HG03469 (cell line): ENCODE results near the gene SCUBE2.

Source experiments
- ATAC-seq: cut with Tn5 transposase; IDR thresholded peaks from one replicate; pipeline ENCODE4 v1.9.1; 2021; ENCODE audit warnings: mild to moderate bottlenecking, moderate library complexity, moderate number of reproducible peaks; ENCODE audit not compliant: unreplicated experiment

The SCUBE2 gene

GRCh38 chr11:9091044-9091922 is at the start of gene SCUBE2:
Gene SCUBE2, minus strand, starts transcription at chr11:9091599. Its CDS starts 71 bp downstream, at chr11:9091528.
- no peak for ATAC-seq

- ATAC-seq: no peak
Measured at GRCh38 chr11:9141186-9141585, 49.8 kb upstream of the SCUBE2 start.

DNA sequence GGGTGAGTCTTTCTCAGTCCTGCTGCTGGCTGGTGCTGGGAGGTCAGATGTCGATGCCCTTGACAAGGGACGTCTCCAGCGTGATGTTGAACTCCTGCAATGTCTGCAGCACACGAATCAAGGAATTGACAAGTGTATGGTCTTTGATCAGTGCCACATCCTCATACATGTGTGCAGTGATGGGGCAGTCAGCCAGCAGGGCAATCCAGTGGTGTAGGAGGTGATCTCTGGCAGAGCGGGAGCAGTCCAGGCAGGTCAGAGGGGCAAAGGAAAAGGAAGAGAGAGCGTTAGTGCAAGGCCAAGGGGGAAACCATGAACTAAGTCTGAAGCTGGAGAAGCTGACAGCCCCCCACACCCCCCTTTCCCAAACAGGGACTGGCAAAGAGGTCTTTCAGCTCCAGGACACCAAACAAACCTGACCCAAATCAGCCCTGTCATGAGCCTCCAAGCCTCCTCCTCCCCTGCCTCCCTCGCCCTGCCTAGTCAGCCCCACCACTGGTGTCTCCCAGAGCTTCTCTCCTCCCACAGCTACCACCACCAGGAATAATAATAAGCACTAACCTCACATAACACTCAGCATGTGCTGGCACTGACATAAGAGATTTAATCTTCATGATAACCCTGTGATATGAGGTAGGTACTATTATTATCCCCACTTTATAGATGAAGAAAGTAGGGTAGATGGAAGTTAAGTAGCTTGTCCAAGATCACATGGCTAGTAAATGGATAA is 48.4 kb upstream of the SCUBE2 start:
- ATAC-seq: no peak

DNA sequence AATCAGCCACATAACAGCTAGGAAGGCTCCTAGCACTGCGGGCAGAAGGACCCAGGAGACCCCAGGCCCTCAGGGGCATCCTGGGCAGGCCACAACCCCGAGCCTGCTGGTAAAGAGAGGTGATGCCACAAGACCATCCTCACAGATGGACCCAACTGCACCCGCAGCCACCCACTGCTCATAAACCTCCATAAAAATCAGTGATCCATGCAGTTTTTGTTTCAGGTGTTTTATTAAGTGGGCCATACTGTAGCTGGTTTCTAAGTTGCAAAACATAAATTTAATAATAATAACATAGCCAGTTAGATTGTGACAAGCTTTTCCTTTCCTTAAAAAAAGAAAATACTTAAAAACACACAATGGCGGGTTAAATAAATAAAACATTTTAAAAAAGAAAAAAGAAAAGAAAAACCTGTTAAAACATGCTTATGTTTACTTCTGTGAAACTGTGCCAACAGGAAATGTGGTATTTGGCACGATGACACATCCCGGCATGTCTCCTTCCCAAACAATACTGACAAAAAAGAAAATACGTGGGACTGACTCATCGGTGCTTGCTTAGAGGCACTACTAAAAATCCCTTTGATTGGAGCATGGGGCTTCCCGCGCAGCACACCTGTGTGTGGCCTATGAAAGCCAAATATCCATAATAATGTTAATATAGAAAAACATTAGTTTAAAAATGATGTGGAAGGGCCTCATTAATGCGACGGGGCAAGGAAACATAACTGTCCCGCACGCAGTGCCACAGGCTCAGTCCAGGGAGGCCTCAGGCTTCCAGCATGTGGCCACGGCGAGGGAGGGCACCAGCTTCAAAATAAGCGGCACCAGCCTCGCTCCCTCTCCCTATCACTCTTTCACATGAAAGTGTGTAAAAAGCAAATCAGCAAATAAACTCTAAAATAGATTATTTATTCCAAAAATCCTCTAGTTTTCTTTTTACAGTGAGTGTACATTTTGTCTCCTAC is 47.5 kb upstream of the SCUBE2 start:
- ATAC-seq: no peak

- ATAC-seq: no peak
Measured at GRCh38 chr11:9138133-9138453, 46.7 kb upstream of the SCUBE2 start.

- ATAC-seq: no peak
Measured at GRCh38 chr11:9137293-9138132, 46.1 kb upstream of the SCUBE2 start.

GRCh38 chr11:9136741-9137140 is 45.3 kb upstream of the SCUBE2 start:
- ATAC-seq: no peak

- ATAC-seq: no peak
Measured at GRCh38 chr11:9133956-9134355, 42.6 kb upstream of the SCUBE2 start.

DNA sequence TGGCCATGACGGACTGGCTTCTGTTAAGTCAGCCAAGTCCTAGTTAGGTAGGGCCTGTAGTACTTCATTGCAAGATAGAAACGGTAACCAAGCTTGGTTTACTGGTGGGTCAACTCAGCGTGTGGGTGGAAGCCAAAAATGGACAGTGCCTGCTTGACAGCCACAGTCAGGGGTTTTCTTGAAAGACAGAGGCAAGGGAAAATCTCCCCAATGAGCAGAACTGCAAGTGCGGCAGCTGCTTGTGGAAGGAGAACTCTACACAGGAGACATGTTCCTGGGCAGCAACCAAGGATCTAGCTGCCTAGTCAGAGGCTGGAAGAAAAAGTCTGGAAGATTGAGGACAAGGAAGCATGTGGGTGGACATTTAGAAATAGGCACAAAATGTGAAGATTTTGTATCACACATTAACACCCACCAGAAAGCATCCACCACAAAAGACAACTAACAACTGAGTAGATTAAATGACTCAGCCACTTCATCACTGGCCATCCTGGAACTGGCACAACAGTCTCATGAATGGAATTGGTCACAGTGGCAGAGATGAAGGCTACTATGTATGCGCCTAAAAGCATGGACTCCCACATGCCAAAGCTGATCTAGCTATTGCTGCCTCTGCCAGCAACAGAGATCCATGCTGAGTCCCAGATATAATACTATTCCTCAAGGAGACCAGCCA is 40.9 kb upstream of the SCUBE2 start:
- ATAC-seq: no peak

GRCh38 chr11:9130297-9130696 is 38.9 kb upstream of the SCUBE2 start:
- no peak for ATAC-seq

DNA sequence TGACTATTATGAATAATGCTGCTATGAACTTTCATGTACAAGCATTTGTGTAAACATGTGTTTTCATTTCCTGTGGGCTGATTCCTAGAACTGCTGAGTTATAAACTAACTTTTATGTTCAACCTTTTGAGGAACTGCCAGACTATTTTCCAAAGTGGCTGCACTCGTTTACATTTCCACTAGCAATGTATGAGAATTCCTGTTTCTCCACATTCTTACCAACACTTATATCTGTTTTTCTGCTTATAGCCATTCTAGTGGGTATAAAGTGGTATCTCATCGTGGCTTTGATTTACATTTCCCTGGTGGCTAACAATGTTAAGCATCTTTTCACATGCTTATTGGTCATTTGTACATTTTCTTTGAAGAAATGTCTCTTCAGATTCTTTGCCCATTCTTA is 35.2 kb upstream of the SCUBE2 start:
- no peak for ATAC-seq

GRCh38 chr11:9125185-9125886 is 33.9 kb upstream of the SCUBE2 start:
- ATAC-seq: no peak

DNA sequence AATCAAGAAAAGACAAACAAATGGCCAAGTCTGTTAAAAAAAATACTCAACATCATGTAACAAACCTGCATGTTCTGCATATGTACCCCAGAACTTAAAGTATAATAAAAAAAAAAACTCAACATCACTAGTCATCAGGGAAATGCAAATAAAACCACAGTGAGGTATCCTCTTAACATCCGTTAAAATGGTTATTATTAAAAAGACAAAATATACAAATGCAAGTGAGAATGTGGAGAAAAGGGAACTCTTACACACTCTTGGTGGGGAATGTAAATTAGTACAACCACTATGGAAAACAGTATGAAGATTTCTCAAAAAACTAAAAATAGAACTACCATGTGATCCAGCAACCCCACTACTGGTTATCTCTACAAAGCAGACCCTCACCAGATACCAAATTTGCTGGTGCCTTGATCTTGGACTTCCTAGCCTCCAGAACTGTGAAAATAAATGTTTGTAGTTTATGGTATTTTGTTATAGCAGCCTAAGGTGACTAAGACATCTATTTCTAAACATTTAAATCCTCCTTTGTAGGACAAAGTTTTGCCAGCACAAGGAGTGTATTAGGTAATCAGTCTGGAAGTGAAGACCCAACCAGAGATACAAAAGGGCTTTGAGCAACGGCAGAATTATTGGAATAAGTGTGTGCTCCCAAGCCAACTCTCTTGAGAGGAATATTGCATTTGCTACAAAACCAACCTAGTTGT is 32.4 kb upstream of the SCUBE2 start:
- no peak for ATAC-seq

DNA sequence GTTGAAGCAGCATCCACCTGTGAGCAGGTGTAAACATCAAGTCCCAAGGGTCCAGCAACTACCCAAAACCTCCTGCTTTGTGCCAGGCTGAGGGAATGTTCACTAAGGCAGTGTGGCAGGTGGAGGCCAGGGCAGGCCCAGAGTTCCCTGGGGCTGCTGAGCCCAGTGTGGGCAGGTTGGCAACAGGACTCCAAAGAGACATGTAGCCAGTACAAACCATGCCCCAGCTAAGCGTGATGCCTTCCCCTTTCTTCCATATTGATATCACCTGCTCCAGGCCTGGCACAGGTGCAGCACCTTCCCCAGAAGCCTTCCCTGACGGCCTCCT is 30.0 kb upstream of the SCUBE2 start:
- no peak for ATAC-seq

GRCh38 chr11:9120664-9121468 is 29.5 kb upstream of the SCUBE2 start:
- no peak for ATAC-seq

DNA sequence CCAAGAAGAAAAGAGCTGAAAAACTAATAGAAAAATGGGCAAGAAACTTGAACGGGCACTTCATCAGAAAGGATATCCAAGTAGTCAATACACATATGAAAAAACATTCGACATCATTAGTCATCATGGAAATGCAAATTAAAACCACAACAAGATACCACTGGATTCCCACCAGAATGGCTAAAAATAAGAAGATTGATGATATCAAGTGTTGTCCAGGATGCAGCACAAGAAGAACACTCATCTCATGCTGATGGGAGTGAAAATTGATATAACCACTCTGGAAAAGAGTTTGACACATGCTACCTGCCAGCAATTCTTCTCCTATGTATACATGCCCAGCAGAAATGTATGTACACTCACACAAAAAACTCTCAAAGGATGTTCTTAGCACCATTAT is 26.9 kb upstream of the SCUBE2 start:
- ATAC-seq: no peak

- ATAC-seq: no peak
Measured at GRCh38 chr11:9112075-9112474, 20.7 kb upstream of the SCUBE2 start.
